H1 (cell line): ENCODE data around the gene ADO.

Source experiments
- EP300 ChIP-seq, 2 experiments: IDR thresholded peaks; 1 replicate in 1 of 2; 2 replicates in 1 of 2; pipeline ENCODE4 v1.6.1; 2011 to 2012; ENCODE audit warnings: low read depth in 2 of 2, low read length in 2 of 2, mild to moderate bottlenecking in 2 of 2, borderline replicate concordance in 1 of 2, inconsistent platforms in 1 of 2, moderate library complexity in 1 of 2
- POLR2A ChIP-seq, 2 experiments: IDR thresholded peaks; 1 replicate in 1 of 2; 2 replicates in 1 of 2; pipeline ENCODE4 v1.6.1; 2011; ENCODE audit warnings: low read depth in 2 of 2, low read length in 2 of 2, mild to moderate bottlenecking in 2 of 2; ENCODE audit errors: control extremely low read depth in 1 of 2

- TF ChIP-seq POLR2A (IDR thresholded peaks at IDR 0.05; ENCODE audit: control extremely low read depth in 1 of 2, low read depth in 2 of 2, low read length in 2 of 2) = no peak
- TF ChIP-seq EP300 (IDR thresholded peaks at IDR 0.05; ENCODE audit: borderline replicate concordance in 1 of 2, low read depth in 2 of 2, low read length in 2 of 2) = no peak
These were observed 14.0 kb downstream of the ADO start for GRCh38 chr10:62818426-62819011.
